SK-N-DZ (cell line): ENCODE results near the gene USB1.
"Not testable (repeated sequence)": the region's sequence is repeated elsewhere in the genome, so short reads cannot be mapped to it uniquely, and the experiment has no call there.

Source experiments
- DNase-seq: peaks from one replicate; pipeline ENCODE4 v3.0.0-alpha.2; 2015; ENCODE audit warnings: low spot score

USB1 gene

GRCh38 chr16:57994361-57994760 is 6.8 kb upstream of the USB1 start:
- no peak for DNase-seq

GRCh38 chr16:57994778-57995177 is 6.4 kb upstream of the USB1 start:
- peak; percentile 54 for DNase-seq

GRCh38 chr16:57995721-57996405 is 5.3 kb upstream of the USB1 start:
- no peak for DNase-seq

- DNase-seq = no peak
Measured at GRCh38 chr16:57996406-57997175, 4.6 kb upstream of the USB1 start.

- DNase-seq = no peak
Measured at GRCh38 chr16:57997176-57997527, 4.1 kb upstream of the USB1 start.

GRCh38 chr16:57997528-57998265 is 3.5 kb upstream of the USB1 start:
- no peak for DNase-seq

GRCh38 chr16:57998486-57998885 is 2.7 kb upstream of the USB1 start:
- DNase-seq = no peak

GRCh38 chr16:57998992-57999365 is 2.2 kb upstream of the USB1 start:
- DNase-seq = no peak

GRCh38 chr16:57999366-57999970 is 1.7 kb upstream of the USB1 start:
- no peak for DNase-seq

GRCh38 chr16:57999971-58000705 is 1.1 kb upstream of the USB1 start, which contains the start of gene ZNF319:
TSS of gene ZNF319 (minus strand) at chr16:58000672. CDS start at chr16:57998265, 2,407 bp downstream.
- no peak for DNase-seq

GRCh38 chr16:58001781-58002415 is 691 bp downstream of the USB1 start:
- no peak for DNase-seq

GRCh38 chr16:58002416-58002800 is 1.2 kb downstream of the USB1 start:
- no peak for DNase-seq

GRCh38 chr16:58002936-58003335 is 1.7 kb downstream of the USB1 start:
- DNase-seq = no peak

- not testable (repeated sequence) for DNase-seq
Measured at GRCh38 chr16:58004736-58005135, 3.5 kb downstream of the USB1 start.

- no peak for DNase-seq
Measured at GRCh38 chr16:58009856-58010416, 8.7 kb downstream of the USB1 start.

GRCh38 chr16:58010886-58011285 is 9.7 kb downstream of the USB1 start:
- DNase-seq = no peak

GRCh38 chr16:58011652-58012051 is 10.4 kb downstream of the USB1 start:
- no peak for DNase-seq

- no peak for DNase-seq
Measured at GRCh38 chr16:58012481-58012880, 11.3 kb downstream of the USB1 start.

- DNase-seq = no peak
Measured at GRCh38 chr16:58013201-58013956, 12.2 kb downstream of the USB1 start.
